Mucosa of rectum (tissue), 2 donors: Measurements from ENCODE around the gene MEST.
"Not testable (repeated sequence)": the region's sequence is repeated elsewhere in the genome, so short reads cannot be mapped to it uniquely, and the experiment has no call there.

Experiments
- H3K27ac ChIP-seq, 2 donors: one replicate each; pipeline ENCODE4 v1.7.0; 2013; ENCODE audit warnings: inconsistent platforms in 2 of 2, low read depth in 2 of 2, low read length in 2 of 2
- H3K27me3 ChIP-seq, 2 donors: one replicate each; pipeline ENCODE4 v1.7.0; 2013; ENCODE audit warnings: low read length in 2 of 2; ENCODE audit not compliant: control insufficient read depth in 2 of 2, insufficient read depth in 2 of 2
- H3K36me3 ChIP-seq, 2 donors: one replicate each; pipeline ENCODE4 v1.7.0; 2013; ENCODE audit warnings: low read length in 2 of 2; ENCODE audit not compliant: control insufficient read depth in 2 of 2, insufficient read depth in 2 of 2
- H3K4me1 ChIP-seq, 2 donors: one replicate each; pipeline ENCODE4 v1.7.0; 2013; ENCODE audit warnings: low read length in 2 of 2, mild to moderate bottlenecking in 1 of 2; ENCODE audit not compliant: control insufficient read depth in 2 of 2, insufficient read depth in 2 of 2
- H3K4me3 ChIP-seq, 2 donors: one replicate each; pipeline ENCODE4 v1.7.0; 2013; ENCODE audit warnings: low read length in 2 of 2
- H3K9ac ChIP-seq, 2 donors: one replicate each; pipeline ENCODE4 v1.7.0; 2013; ENCODE audit warnings: low read length in 2 of 2, low read depth in 1 of 2, mild to moderate bottlenecking in 1 of 2
- H3K9me3 ChIP-seq, 2 donors: one replicate each; pipeline ENCODE4 v1.7.0; 2013; ENCODE audit warnings: low read length in 2 of 2; ENCODE audit not compliant: control insufficient read depth in 2 of 2
- donor health status: healthy.
- donor health status: Normal muscosa, but diverticular disease.

Gene MEST

GRCh38 chr7:130490888-130491804 lies 739 bp upstream of the MEST start:
- H3K9me3 ChIP-seq, result peaks cover 0 to 2% of the 10 kb centered on the region in 2 donors
- H3K36me3 ChIP-seq, result no peaks in the 10 kb centered on the region
- no peak overlapping the region for H3K27ac ChIP-seq
- no peak overlapping the region for H3K9ac ChIP-seq
- peak overlapping the region in 1 of 2 donors; percentile 57 for H3K4me3 ChIP-seq
- H3K27me3 ChIP-seq, result peaks cover 0 to 5% of the 10 kb centered on the region in 2 donors
- peaks cover 8% of the 10 kb centered on the region in 2 donors for H3K4me1 ChIP-seq

- Histone ChIP-seq H3K27me3 (peaks cover 0 to 3% of the 10 kb centered on the region in 2 donors), H3K9ac (no peak overlapping the region), H3K36me3 (peaks cover 0 to 1% of the 10 kb centered on the region in 2 donors), H3K4me1 (peaks cover 0 to 2% of the 10 kb centered on the region in 2 donors), H3K4me3 (peak overlapping the region in 1 of 2 donors; percentile 44), H3K9me3 (peaks cover 0 to 2% of the 10 kb centered on the region in 2 donors), H3K27ac (no peak overlapping the region)
These were observed 814 bp downstream of the MEST start for GRCh38 chr7:130492523-130493274.

GRCh38 chr7:130493275-130493873 lies 1.5 kb downstream of the MEST start:
- Histone ChIP-seq H3K27me3 (peaks cover 0 to 3% of the 10 kb centered on the region in 2 donors), H3K4me1 (peaks cover 0 to 2% of the 10 kb centered on the region in 2 donors), H3K4me3 (peak overlapping the region in 1 of 2 donors; percentile 44), H3K27ac (no peak overlapping the region), H3K36me3 (peaks cover 0 to 8% of the 10 kb centered on the region in 2 donors), H3K9me3 (peaks cover 0 to 2% of the 10 kb centered on the region in 2 donors), H3K9ac (no peak overlapping the region)

GRCh38 chr7:130494431-130494858 lies 2.6 kb downstream of the MEST start:
- H3K27ac ChIP-seq, result no peak overlapping the region
- peaks cover 0 to 3% of the 10 kb centered on the region in 2 donors for H3K27me3 ChIP-seq
- no peak overlapping the region for H3K4me3 ChIP-seq

GRCh38 chr7:130500463-130500862 lies 8.6 kb downstream of the MEST start:
- no peaks in the 10 kb centered on the region for H3K4me1 ChIP-seq
- no peaks in the 10 kb centered on the region for H3K9me3 ChIP-seq
- no peaks in the 10 kb centered on the region for H3K27me3 ChIP-seq
- no peak overlapping the region for H3K4me3 ChIP-seq
- no peak overlapping the region for H3K9ac ChIP-seq
- peaks cover 10 to 32% of the 10 kb centered on the region in 2 donors for H3K36me3 ChIP-seq
- no peak overlapping the region for H3K27ac ChIP-seq

More at GRCh38 chr7:130494431-130494858, 2.6 kb downstream of the MEST start:
- Histone ChIP-seq H3K9me3 (peaks cover 0 to 2% of the 10 kb centered on the region in 2 donors), H3K9ac (no peak overlapping the region), H3K4me1 (peaks cover 0 to 2% of the 10 kb centered on the region in 2 donors), H3K36me3 (peaks cover 0 to 11% of the 10 kb centered on the region in 2 donors)

GRCh38 chr7:130500910-130501309 lies 9.0 kb downstream of the MEST start:
- Histone ChIP-seq H3K9me3 (no peaks in the 10 kb centered on the region), H3K4me1 (no peaks in the 10 kb centered on the region), H3K27me3 (no peaks in the 10 kb centered on the region), H3K4me3 (no peak overlapping the region), H3K9ac (no peak overlapping the region), H3K27ac (no peak overlapping the region), H3K36me3 (peaks cover 10 to 35% of the 10 kb centered on the region in 2 donors)

- H3K27ac ChIP-seq, result no peak overlapping the region
- no peaks in the 10 kb centered on the region for H3K4me1 ChIP-seq
- H3K4me3 ChIP-seq, result no peak overlapping the region
- no peaks in the 10 kb centered on the region for H3K9me3 ChIP-seq
- peaks cover 23 to 39% of the 10 kb centered on the region in 2 donors for H3K36me3 ChIP-seq
- no peak overlapping the region for H3K9ac ChIP-seq
- no peaks in the 10 kb centered on the region for H3K27me3 ChIP-seq
These were observed 13.9 kb downstream of the MEST start for GRCh38 chr7:130505753-130506152.

GRCh38 chr7:130506358-130506757 lies 14.5 kb downstream of the MEST start:
- H3K4me3 ChIP-seq, result no peak overlapping the region
- H3K4me1 ChIP-seq, result peaks cover 0 to 1% of the 10 kb centered on the region in 2 donors
- H3K9ac ChIP-seq, result no peak overlapping the region
- H3K36me3 ChIP-seq, result peaks cover 23 to 36% of the 10 kb centered on the region in 2 donors
- no peaks in the 10 kb centered on the region for H3K9me3 ChIP-seq
- no peaks in the 10 kb centered on the region for H3K27me3 ChIP-seq
- no peak overlapping the region for H3K27ac ChIP-seq

GRCh38 chr7:130512038-130512437 lies 20.2 kb downstream of the MEST start:
- peaks cover 15 to 24% of the 10 kb centered on the region in 2 donors for H3K36me3 ChIP-seq
- H3K4me1 ChIP-seq, H3K4me3 ChIP-seq, H3K27me3 ChIP-seq, H3K9ac ChIP-seq, H3K9me3 ChIP-seq, H3K27ac ChIP-seq: not testable (repeated sequence)
